Osteocyte (in vitro differentiated cells): ENCODE data around the gene SNX22. TPM values are rescaled to one million over a fixed set of nuclear protein-coding genes. Genes with fewer than 3 reads are reported as not detected.

Experiments used
- DNase-seq: peaks from one replicate; pipeline ENCODE4 v3.0.0; 2021; ENCODE audit warnings: mixed read lengths; ENCODE audit not compliant: unreplicated experiment; ENCODE audit errors: extremely low spot score
- H3K27ac Mint-ChIP-seq: one replicate; pipeline ENCODE4 v1.8.0; 2021; ENCODE audit warnings: mild to moderate bottlenecking, mixed read lengths; ENCODE audit not compliant: unreplicated experiment
- H3K27me3 Mint-ChIP-seq: one replicate; pipeline ENCODE4 v1.8.0; 2021; ENCODE audit warnings: mixed read lengths; ENCODE audit not compliant: unreplicated experiment
- H3K36me3 Mint-ChIP-seq: one replicate; pipeline ENCODE4 v1.8.0; 2021; ENCODE audit warnings: mixed read lengths; ENCODE audit not compliant: unreplicated experiment
- H3K4me1 Mint-ChIP-seq: one replicate; pipeline ENCODE4 v1.8.0; 2021; ENCODE audit warnings: mixed read lengths; ENCODE audit not compliant: unreplicated experiment
- H3K4me3 Mint-ChIP-seq: one replicate; pipeline ENCODE4 v1.8.0; 2021; ENCODE audit warnings: mild to moderate bottlenecking, moderate library complexity, mixed read lengths; ENCODE audit not compliant: unreplicated experiment
- H3K9me3 Mint-ChIP-seq: one replicate; pipeline ENCODE4 v1.8.0; 2021; ENCODE audit warnings: mixed read lengths; ENCODE audit not compliant: unreplicated experiment
- CTCF ChIP-seq: fragments of 200-600 bp; sonication (generic); IDR thresholded peaks from 2 replicates; pipeline ENCODE4 v1.5.0; 2021; ENCODE audit warnings: antibody characterized with exemption, mild to moderate bottlenecking, moderate library complexity
- total RNA-seq: library from RNA; stranded (reverse); gene quantifications from 2 replicates; pipeline ENCODE4 v1.2.1, GENCODE V29; 2021

The SNX22 gene
- total RNA-seq, 1 donor from 2014 or later, result 0.24 TPM

- TF ChIP-seq CTCF, result no peak
- Mint-ChIP-seq H3K36me3 (peaks cover 45% of the 10 kb centered on the region), H3K27me3 (no peaks in the 10 kb centered on the region), H3K27ac (no peak overlapping the region), H3K4me3 (no peak overlapping the region), H3K4me1 (no peaks in the 10 kb centered on the region), H3K9me3 (no peaks in the 10 kb centered on the region)
- DNase-seq, result no peak
These were observed 29.9 kb upstream of the SNX22 start for GRCh38 chr15:64121614-64122013.

- Mint-ChIP-seq H3K36me3 (peaks cover 51% of the 10 kb centered on the region), H3K27me3 (no peaks in the 10 kb centered on the region), H3K9me3 (no peaks in the 10 kb centered on the region), H3K4me3 (no peak overlapping the region), H3K4me1 (no peaks in the 10 kb centered on the region), H3K27ac (no peak overlapping the region)
- TF ChIP-seq CTCF, result no peak
- DNase-seq, result no peak
These were observed 29.1 kb upstream of the SNX22 start for GRCh38 chr15:64122444-64122843.

GRCh38 chr15:64122936-64123351 is 28.6 kb upstream of the SNX22 start:
- H3K9me3 Mint-ChIP-seq, result no peaks in the 10 kb centered on the region
- no peak for DNase-seq
- peaks cover 53% of the 10 kb centered on the region for H3K36me3 Mint-ChIP-seq

GRCh38 chr15:64125978-64126377 is 25.6 kb upstream of the SNX22 start:
- TF ChIP-seq CTCF, result no peak
- DNase-seq, result no peak
- Mint-ChIP-seq H3K4me3 (no peak overlapping the region), H3K36me3 (peaks cover 54% of the 10 kb centered on the region), H3K27ac (no peak overlapping the region), H3K4me1 (no peaks in the 10 kb centered on the region), H3K9me3 (no peaks in the 10 kb centered on the region), H3K27me3 (no peaks in the 10 kb centered on the region)

More at GRCh38 chr15:64122936-64123351, 28.6 kb upstream of the SNX22 start:
- no peak overlapping the region for H3K27ac Mint-ChIP-seq
- no peaks in the 10 kb centered on the region for H3K4me1 Mint-ChIP-seq
- no peak overlapping the region for H3K4me3 Mint-ChIP-seq
- TF ChIP-seq CTCF, result no peak
- H3K27me3 Mint-ChIP-seq, result no peaks in the 10 kb centered on the region

GRCh38 chr15:64127521-64128270 is 23.8 kb upstream of the SNX22 start:
- Mint-ChIP-seq H3K4me3 (no peak overlapping the region), H3K9me3 (no peaks in the 10 kb centered on the region), H3K27me3 (no peaks in the 10 kb centered on the region), H3K4me1 (no peaks in the 10 kb centered on the region), H3K27ac (no peak overlapping the region), H3K36me3 (peaks cover 63% of the 10 kb centered on the region)
- TF ChIP-seq CTCF, result no peak
- no peak for DNase-seq
